Measurements from ENCODE around the gene PCDH19.

DNA sequence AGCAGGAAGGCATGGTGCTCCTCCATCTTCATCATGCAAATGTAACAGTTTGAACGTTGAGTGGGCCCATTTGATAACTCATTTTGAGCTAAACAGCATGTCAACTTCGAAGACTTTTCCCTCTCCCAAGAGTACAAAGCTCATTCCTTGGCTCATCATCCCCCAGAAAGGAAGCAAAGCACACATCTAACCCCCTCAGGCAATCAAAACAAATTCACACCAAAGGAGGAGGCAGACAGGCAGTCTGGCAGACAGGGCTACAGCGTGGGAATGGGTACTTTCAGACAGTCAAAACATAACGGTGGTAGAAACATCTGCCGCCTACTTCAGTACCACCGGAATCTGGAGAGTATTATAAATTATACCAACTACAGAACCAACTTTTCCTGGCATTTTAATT, 81.7 kb downstream of the PCDH19 start:
- no peak for TF ChIP-seq POLR2AphosphoS5 (IDR thresholded peaks at IDR 0.05; ENCODE audit: low read depth)
- TF ChIP-seq, protein P1, sequence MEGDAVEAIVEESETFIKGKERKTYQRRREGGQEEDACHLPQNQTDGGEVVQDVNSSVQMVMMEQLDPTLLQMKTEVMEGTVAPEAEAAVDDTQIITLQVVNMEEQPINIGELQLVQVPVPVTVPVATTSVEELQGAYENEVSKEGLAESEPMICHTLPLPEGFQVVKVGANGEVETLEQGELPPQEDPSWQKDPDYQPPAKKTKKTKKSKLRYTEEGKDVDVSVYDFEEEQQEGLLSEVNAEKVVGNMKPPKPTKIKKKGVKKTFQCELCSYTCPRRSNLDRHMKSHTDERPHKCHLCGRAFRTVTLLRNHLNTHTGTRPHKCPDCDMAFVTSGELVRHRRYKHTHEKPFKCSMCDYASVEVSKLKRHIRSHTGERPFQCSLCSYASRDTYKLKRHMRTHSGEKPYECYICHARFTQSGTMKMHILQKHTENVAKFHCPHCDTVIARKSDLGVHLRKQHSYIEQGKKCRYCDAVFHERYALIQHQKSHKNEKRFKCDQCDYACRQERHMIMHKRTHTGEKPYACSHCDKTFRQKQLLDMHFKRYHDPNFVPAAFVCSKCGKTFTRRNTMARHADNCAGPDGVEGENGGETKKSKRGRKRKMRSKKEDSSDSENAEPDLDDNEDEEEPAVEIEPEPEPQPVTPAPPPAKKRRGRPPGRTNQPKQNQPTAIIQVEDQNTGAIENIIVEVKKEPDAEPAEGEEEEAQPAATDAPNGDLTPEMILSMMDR (conservative IDR thresholded peaks at IDR 0.05; ENCODE audit: low read depth in 2 of 2): no peak
- no peak for TF ChIP-seq EZH2 (IDR thresholded peaks at IDR 0.05; ENCODE audit: low read depth, unreplicated experiment)
- no peak for TF ChIP-seq CREB1 (CRISPR knock-in tag; IDR thresholded peaks at IDR 0.05; ENCODE audit: low read depth)
- no peak for TF ChIP-seq REST (IDR thresholded peaks at IDR 0.05; ENCODE audit: unreplicated experiment)
- no peak for TF ChIP-seq ZNF331 (CRISPR knock-in tag; IDR thresholded peaks at IDR 0.05; ENCODE audit: low read depth)
- no peak for TF ChIP-seq EZH2phosphoT487 (IDR thresholded peaks at IDR 0.05; ENCODE audit: unreplicated experiment)
- no peak for TF ChIP-seq NANOG (IDR thresholded peaks at IDR 0.05; ENCODE audit: borderline replicate concordance)
- no peak for TF ChIP-seq JUNB (IDR thresholded peaks at IDR 0.05; ENCODE audit: unreplicated experiment)
- TF ChIP-seq ZNF114 (CRISPR knock-in tag; IDR thresholded peaks at IDR 0.05): no peak
- no peak for TF ChIP-seq STAT1 (IDR thresholded peaks at IDR 0.05; ENCODE audit: unreplicated experiment)
- TF ChIP-seq, protein P2, sequence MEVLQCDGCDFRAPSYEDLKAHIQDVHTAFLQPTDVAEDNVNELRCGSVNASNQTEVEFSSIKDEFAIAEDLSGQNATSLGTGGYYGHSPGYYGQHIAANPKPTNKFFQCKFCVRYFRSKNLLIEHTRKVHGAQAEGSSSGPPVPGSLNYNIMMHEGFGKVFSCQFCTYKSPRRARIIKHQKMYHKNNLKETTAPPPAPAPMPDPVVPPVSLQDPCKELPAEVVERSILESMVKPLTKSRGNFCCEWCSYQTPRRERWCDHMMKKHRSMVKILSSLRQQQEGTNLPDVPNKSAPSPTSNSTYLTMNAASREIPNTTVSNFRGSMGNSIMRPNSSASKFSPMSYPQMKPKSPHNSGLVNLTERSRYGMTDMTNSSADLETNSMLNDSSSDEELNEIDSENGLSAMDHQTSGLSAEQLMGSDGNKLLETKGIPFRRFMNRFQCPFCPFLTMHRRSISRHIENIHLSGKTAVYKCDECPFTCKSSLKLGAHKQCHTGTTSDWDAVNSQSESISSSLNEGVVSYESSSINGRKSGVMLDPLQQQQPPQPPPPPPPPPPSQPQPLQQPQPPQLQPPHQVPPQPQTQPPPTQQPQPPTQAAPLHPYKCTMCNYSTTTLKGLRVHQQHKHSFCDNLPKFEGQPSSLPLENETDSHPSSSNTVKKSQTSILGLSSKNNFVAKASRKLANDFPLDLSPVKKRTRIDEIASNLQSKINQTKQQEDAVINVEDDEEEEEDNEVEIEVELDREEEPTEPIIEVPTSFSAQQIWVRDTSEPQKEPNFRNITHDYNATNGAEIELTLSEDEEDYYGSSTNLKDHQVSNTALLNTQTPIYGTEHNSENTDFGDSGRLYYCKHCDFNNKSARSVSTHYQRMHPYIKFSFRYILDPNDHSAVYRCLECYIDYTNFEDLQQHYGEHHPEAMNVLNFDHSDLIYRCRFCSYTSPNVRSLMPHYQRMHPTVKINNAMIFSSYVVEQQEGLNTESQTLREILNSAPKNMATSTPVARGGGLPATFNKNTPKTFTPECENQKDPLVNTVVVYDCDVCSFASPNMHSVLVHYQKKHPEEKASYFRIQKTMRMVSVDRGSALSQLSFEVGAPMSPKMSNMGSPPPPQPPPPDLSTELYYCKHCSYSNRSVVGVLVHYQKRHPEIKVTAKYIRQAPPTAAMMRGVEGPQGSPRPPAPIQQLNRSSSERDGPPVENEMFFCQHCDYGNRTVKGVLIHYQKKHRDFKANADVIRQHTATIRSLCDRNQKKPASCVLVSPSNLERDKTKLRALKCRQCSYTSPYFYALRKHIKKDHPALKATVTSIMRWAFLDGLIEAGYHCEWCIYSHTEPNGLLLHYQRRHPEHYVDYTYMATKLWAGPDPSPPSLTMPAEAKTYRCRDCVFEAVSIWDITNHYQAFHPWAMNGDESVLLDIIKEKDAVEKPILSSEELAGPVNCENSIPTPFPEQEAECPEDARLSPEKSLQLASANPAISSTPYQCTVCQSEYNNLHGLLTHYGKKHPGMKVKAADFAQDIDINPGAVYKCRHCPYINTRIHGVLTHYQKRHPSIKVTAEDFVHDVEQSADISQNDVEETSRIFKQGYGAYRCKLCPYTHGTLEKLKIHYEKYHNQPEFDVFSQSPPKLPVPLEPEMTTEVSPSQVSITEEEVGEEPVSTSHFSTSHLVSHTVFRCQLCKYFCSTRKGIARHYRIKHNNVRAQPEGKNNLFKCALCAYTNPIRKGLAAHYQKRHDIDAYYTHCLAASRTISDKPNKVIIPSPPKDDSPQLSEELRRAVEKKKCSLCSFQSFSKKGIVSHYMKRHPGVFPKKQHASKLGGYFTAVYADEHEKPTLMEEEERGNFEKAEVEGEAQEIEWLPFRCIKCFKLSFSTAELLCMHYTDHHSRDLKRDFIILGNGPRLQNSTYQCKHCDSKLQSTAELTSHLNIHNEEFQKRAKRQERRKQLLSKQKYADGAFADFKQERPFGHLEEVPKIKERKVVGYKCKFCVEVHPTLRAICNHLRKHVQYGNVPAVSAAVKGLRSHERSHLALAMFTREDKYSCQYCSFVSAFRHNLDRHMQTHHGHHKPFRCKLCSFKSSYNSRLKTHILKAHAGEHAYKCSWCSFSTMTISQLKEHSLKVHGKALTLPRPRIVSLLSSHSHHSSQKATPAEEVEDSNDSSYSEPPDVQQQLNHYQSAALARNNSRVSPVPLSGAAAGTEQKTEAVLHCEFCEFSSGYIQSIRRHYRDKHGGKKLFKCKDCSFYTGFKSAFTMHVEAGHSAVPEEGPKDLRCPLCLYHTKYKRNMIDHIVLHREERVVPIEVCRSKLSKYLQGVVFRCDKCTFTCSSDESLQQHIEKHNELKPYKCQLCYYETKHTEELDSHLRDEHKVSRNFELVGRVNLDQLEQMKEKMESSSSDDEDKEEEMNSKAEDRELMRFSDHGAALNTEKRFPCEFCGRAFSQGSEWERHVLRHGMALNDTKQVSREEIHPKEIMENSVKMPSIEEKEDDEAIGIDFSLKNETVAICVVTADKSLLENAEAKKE (CRISPR knock-in tag; IDR thresholded peaks at IDR 0.05): no peak
- TF ChIP-seq ETS1 (IDR thresholded peaks at IDR 0.05): no peak
